ENCODE data around the gene DSN1. TPM values are rescaled to one million over a fixed set of nuclear protein-coding genes. Genes with fewer than 3 reads are reported as not detected.

DSN1 gene
- total RNA-seq, 1 experiment from 2014 or later: 27.2 TPM

DNA sequence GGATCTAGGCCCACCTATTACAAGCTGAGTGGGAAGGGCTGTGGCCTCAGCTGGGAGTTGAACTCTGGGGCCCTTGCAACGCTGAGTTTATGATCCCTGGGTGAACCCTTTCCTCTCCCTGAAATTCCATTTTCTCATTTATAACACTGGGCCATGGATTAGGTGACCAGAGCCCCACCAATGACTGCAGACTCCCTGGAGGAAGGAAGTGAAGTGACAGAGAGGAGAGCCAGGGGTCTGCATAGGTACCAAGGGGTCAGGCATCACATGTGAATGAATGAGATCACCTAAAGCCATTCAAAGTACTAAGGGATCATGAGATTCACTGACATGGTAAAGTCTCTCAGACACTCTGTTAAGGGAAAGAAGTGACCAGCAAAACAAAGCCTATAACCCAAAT, 46.5 kb upstream of the DSN1 start:
- DNase-seq (ENCODE audit: low read depth, low spot score) (no peak), ATAC-seq (no peak)
- Histone ChIP-seq H3K4me3 (ENCODE audit: low read depth in 2 of 2, low read length in 2 of 2) (no peak overlapping the region), H3K36me3 (ENCODE audit: control insufficient read depth, insufficient read depth, low read length) (0 out of 2 replicates have a peak, but pooled peaks cover 2% of the 10 kb centered on the region), H3K4me1 (ENCODE audit: control insufficient read depth, insufficient read depth, low read length) (no peaks in the 10 kb centered on the region), H3K27ac (ENCODE audit: low read length) (no peak overlapping the region), H3K9me3 (ENCODE audit: control insufficient read depth, insufficient read depth, low read depth, low read length) (no peaks in the 10 kb centered on the region), H3K27me3 (ENCODE audit: control insufficient read depth, insufficient read depth, low read length) (no peaks in the 10 kb centered on the region)
- intact Hi-C loops (cut with micrococcal nuclease; ENCODE audit: unreplicated experiment) (no loop called here), in situ Hi-C loops (cut with HindIII; ENCODE audit: low pct_unique_long_range_greater_than_20kb, low sequenced_read_pairs) (no loop called here)
- no TSS peak for BruUV-seq (replicated peaks)
- ChIA-PET POLR2A (no interaction called here), CTCF (interaction anchor here (0.6 to 0.9 kb wide), 3 partner anchors 11 to 69 kb away, joined by 3 to 5 read pairs (median 4); no protein-coding TSS in a partner anchor)
- TF ChIP-seq TCF7L2 (IDR thresholded peaks at IDR 0.05; ENCODE audit: low read depth, low read length): no peak
- no peak for TF ChIP-seq SIN3A (IDR thresholded peaks at IDR 0.05; ENCODE audit: borderline replicate concordance, insufficient read depth, low read depth, low read length)
- no peak for TF ChIP-seq POLR2AphosphoS5 (IDR thresholded peaks at IDR 0.05; ENCODE audit: low read depth, low read length)
- TF ChIP-seq, protein P1, sequence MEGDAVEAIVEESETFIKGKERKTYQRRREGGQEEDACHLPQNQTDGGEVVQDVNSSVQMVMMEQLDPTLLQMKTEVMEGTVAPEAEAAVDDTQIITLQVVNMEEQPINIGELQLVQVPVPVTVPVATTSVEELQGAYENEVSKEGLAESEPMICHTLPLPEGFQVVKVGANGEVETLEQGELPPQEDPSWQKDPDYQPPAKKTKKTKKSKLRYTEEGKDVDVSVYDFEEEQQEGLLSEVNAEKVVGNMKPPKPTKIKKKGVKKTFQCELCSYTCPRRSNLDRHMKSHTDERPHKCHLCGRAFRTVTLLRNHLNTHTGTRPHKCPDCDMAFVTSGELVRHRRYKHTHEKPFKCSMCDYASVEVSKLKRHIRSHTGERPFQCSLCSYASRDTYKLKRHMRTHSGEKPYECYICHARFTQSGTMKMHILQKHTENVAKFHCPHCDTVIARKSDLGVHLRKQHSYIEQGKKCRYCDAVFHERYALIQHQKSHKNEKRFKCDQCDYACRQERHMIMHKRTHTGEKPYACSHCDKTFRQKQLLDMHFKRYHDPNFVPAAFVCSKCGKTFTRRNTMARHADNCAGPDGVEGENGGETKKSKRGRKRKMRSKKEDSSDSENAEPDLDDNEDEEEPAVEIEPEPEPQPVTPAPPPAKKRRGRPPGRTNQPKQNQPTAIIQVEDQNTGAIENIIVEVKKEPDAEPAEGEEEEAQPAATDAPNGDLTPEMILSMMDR (IDR thresholded peaks at IDR 0.05): no peak
- TF ChIP-seq REST (IDR thresholded peaks at IDR 0.05; ENCODE audit: insufficient read depth in 1 of 2, low read depth in 2 of 2, low read length in 1 of 2): no peak

DNA sequence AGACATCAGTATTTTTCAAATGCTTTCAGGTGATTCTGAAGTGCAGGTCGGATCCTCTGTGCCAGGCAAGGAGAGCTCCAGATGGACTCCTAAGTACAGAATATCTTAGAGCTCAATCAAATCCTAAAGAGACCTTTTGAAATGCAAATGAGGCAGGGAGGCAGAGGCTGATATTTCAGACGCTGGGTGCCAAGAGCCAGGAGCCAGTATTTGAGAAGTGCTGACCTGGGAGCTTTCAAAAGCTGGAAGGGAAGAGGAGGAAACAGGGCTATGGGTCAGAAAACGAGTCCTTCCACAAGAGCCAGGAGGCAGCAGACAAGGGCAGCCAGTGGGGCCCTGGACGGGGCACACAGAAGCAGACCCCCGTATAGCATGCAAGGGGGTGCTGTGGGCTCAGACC, 46.1 kb upstream of the DSN1 start:
- ATAC-seq: no peak
- Histone ChIP-seq H3K36me3 (ENCODE audit: control insufficient read depth, insufficient read depth, low read length) (0 out of 2 replicates have a peak, but pooled peaks cover 2% of the 10 kb centered on the region), H3K9me3 (ENCODE audit: control insufficient read depth, insufficient read depth, low read depth, low read length) (no peaks in the 10 kb centered on the region), H3K27me3 (ENCODE audit: control insufficient read depth, insufficient read depth, low read length) (no peaks in the 10 kb centered on the region), H3K4me3 (ENCODE audit: low read depth in 2 of 2, low read length in 2 of 2) (no peak overlapping the region), H3K27ac (ENCODE audit: low read length) (no peak overlapping the region), H3K4me1 (ENCODE audit: control insufficient read depth, insufficient read depth, low read length) (no peaks in the 10 kb centered on the region)
- BruUV-seq (replicated peaks): no TSS peak
- no peak for DNase-seq (ENCODE audit: low read depth, low spot score)
- ChIA-PET CTCF (interaction anchor here (0.6 to 0.9 kb wide), 2 partner anchors 54 to 69 kb away, joined by 3 to 5 read pairs; no protein-coding TSS in a partner anchor), POLR2A (no interaction called here)
- in situ Hi-C loops (cut with HindIII; ENCODE audit: low pct_unique_long_range_greater_than_20kb, low sequenced_read_pairs): no loop called here
- intact Hi-C loops (cut with micrococcal nuclease; ENCODE audit: unreplicated experiment): no loop called here
- TF ChIP-seq TCF7L2 (IDR thresholded peaks at IDR 0.05; ENCODE audit: low read depth, low read length) (no peak), POLR2AphosphoS5 (IDR thresholded peaks at IDR 0.05; ENCODE audit: low read depth, low read length) (no peak), REST (IDR thresholded peaks at IDR 0.05; ENCODE audit: insufficient read depth in 1 of 2, low read depth in 2 of 2, low read length in 1 of 2) (no peak), SIN3A (IDR thresholded peaks at IDR 0.05; ENCODE audit: borderline replicate concordance, insufficient read depth, low read depth, low read length) (no peak)
- TF ChIP-seq, protein P1 (IDR thresholded peaks at IDR 0.05): no peak

All from Panc1 (cell line).